TTC549 (cell line): ENCODE results near the gene MPC1.
"Not testable (repeated sequence)": the region's sequence is repeated elsewhere in the genome, so short reads cannot be mapped to it uniquely, and the experiment has no call there.

Source experiments
- FAIRE-seq: peaks from 2 replicates; lab custom pipeline; 2012; peaks lifted over from hg19 to GRCh38; lab: Jason Lieb, UNC

Gene MPC1

DNA sequence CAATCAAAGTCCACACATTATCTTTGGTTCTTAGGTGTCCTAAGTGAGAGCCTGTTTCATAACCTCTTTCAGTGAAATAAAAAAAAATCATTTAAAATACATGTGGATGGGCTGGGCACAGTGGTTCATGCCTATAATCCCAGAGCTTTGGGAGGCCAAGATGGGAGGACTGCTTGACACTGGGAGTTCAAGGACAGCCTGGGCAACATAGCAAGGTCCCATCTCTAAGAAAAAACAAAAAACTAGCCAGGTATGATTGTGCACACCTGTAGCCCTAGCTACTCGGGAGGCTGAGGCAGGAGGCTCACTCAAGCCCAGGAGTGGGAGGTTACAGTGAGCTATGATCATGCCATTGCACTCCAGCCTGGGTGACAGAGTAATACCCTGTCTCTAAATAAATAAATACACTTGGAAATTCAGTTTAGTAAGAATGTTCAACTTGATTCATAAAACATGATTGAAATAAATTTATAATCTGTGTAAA lies 3.6 kb downstream of the MPC1 start:
- FAIRE-seq, result no peak

DNA sequence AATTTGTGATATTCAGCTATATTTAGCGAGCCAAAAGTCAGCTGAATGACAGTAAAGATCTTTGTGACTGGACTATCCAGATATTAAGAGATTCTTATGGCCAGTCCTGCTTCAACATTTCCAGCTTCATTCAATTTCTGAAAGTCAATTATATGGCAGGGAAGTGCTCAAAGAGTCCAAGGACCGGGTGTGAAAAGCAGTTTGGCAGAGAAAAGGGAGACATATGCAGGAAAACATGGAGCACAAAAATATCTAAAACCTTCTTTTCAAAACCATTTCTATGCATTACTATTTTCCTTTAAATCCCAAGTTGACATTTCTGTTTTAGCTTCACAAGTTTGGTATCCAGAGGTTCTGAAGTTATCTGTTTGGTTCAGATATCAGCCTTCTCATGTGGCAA lies 5.0 kb downstream of the MPC1 start:
- FAIRE-seq, result no peak

DNA sequence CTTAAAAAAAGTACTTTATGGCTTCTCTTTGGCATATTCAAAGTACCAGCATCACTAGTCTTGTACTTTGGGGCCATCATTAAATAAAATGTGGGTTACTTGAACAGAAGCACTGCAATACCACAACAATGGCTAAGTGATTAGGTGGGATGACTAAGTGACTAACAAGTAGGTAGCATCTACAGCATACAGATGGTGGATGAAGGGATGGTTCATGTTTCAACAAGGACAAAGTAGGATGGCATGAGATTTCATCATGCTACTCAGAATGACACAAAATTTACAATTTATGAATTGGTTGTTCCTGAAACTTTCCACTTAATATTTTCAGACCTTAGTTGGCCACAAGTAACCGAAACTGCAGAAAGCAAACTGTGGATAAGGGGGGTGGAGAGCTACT lies 7.7 kb downstream of the MPC1 start:
- FAIRE-seq, result no peak

DNA sequence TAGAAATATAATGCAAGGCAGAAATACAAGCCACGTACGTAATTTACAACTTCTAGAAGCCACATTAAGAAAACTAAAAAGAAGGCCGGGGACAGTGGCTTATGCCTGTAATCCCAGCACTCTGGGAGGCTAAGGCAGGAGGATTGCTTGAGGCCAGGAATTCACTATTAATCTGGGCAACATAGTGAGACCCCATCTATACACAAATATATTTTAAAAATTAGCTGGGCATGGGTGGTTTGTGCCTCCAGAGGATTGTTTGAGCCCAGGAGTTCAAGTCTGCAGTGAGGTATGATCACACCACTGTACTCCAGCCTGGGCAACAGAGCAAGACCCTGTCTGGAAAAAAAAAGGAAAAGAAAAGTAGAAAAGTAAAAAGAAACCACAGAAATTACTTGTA lies 12.3 kb downstream of the MPC1 start:
- no peak for FAIRE-seq

DNA sequence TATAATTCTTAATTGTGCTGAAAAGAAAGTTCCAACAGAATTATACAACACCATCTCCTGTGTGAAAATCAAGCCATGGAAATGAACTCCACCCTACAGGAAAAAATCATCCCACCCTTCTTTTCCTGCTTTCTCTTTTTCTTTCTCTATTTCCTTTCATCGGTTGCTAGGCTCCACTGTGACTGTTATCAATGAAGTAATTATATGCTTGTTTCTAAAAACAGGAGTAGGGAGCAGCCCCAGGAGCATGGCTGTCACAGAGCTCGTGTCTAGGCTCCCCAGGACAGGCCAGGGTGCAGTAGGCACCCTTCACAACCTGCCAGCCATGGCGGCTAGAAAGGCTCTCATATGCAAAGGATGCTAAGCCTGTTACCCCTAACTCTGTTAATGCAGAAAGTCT lies 13.0 kb downstream of the MPC1 start:
- no peak for FAIRE-seq

DNA sequence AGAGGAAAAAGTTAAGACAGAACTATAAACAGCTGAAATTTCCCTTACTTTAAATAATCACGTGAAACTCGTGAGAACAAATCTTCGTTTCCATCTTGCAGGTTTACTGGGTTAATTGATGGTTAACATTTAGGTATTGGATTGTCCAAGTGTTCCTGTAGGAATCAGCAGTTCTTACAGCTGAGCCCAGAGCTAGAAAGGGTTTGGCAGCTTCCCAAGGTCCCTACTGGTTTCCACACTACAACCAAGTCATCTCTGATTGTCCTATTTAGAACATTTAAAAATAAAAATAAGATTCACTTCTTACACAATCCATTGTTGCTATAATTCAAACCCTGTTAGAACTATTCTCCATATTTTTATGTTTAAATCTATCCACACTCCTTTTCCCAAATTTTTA lies 15.8 kb downstream of the MPC1 start:
- FAIRE-seq, result no peak

DNA sequence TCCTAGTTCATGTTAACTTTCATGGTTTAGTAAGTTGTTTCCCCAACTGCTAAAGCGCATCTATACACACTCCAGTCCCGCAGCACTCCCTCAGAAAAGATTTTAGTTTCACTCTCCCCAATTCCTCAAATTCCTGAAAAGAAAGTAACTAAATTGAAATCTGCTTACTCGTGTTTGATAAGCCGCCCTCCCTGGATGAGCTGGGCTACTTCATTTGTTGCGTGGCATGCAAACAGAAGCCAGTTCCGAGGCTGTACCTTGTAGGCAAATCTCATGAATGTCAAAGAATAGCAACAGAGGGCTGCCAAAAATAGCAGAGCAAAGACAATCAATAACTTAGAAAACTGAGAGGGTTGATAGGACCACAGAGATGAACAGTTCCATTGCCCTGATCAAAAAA lies 16.9 kb downstream of the MPC1 start:
- no peak for FAIRE-seq

DNA sequence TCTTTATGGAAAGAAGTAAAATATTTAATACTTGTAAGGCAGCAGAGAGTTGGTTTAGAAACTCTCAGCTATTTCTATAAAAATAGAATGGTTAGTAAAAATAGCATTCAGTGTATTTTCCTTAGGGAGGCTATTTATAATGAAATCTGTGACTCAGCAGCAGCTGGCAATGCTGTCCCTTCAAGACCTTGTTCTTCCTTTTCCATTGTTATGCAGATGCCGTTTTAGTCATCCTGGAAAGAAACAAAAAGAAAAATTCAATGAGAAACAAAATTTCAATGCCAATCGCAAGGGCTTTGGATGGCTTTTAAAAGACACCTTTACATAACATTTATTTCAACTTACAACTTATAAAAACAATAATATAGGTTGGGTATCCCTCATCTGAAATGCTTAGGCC lies 17.5 kb downstream of the MPC1 start:
- FAIRE-seq, result no peak

DNA sequence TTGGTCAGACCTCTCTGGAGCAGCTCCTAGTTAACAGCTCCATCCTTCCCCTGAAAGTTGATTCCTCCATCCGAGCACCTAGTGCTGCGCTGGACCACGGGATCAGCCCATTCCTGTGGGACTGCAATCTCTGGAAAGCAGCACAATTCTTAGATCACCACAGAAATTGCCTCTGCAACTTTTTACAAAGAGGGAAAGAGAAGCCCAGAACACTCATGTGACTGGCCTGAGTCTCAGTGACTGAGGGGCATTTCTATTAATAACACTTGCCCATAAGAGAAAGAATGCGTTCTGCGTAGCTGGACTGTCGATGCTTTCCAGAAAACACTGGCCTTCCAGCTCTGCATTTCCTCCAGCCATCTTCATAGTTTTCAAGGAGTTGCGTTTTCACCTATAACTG lies 18.3 kb downstream of the MPC1 start:
- FAIRE-seq, result no peak

DNA sequence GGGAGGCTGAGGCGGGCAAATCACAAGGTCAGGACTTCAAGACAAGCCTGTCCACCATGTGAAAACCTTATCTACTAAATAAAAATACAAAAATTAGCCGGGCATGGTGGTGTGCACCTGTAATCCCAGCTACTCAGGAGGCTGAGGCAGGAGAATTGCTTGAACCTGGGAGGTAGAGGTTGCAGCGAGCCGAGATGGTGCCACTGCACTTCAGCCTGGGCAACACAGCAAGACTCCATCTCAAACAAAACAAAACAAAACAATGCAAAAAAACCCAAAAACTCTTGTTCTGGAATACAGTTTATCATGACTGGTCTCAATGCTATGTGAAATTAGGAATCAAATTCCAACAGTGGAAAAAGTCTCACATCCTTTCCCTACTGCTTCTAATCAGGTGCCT lies 20.3 kb downstream of the MPC1 start:
- not testable (repeated sequence) for FAIRE-seq

DNA sequence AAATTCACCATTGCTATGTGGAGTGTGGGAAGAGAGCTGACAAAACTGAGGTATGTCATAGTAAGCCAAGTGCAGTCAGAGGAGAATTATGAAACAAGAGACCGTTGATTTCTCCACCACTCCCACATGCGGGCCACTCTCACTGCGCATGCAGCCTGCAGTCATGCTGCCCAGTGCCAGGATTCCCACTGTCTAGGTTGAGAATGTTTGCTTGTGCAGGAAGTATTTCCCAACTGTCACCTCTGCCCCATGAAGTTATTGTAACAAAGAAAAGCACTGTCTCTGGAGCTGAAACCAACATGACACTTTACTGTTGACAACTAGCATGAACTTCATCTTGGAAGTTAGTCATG lies 21.7 kb downstream of the MPC1 start:
- no peak for FAIRE-seq

DNA sequence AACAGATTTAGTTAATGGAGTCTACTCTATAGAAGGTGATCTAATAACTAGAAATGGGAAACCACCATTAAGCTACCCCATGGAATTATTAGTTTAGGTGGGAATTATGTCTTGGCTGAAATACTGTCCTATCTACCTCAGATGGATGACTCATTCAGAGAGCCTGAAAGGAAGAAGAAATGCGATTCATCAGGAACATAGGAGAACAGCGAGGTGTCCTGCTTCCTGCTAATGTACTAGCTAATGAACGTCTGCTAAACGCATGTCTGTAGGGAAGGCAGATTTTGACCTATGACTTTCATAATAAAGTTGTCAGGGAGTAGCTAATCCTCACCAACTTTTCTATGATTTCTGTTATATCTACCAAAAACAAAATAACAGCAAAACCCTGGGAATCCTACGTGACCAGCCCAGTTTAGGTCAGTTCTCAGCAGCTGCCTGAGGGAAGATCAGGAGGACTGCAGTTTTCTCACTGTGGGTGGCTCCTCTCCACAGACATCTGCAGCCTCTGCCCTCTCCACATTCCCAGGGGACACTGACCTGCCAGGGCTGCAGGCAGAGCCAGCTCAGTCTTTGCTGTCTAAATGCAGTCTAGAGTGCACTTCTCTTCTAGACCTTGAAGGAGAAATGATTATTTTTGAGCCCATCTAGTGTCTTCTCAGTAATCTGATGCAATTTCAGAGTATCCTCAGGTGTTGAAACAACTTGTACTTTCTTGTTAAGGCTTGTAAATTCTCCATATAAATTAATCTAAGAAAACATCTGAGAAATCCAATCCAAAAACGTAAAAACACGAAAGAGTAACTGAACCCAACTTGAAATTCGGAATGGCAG lies 22.3 kb downstream of the MPC1 start:
- FAIRE-seq, result no peak

DNA sequence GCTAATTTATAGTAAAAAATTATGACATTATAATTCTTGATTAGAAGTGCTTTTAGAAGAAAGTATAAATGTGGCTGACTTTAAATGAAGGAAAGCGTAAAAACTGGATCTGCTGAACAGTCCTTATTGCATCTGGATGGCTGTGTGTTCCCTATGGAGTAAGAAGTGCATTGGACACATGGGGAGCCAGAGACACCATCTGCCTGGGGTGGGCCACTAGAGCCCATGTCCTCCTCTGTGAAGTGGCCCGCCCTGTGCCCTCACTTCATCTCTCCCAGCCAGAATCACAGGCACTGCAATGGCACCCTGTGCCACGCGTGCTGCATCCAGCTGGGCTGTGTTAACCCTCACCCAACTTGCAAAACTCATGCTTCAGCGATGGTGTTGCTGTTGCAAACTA lies 27.2 kb downstream of the MPC1 start:
- no peak for FAIRE-seq

DNA sequence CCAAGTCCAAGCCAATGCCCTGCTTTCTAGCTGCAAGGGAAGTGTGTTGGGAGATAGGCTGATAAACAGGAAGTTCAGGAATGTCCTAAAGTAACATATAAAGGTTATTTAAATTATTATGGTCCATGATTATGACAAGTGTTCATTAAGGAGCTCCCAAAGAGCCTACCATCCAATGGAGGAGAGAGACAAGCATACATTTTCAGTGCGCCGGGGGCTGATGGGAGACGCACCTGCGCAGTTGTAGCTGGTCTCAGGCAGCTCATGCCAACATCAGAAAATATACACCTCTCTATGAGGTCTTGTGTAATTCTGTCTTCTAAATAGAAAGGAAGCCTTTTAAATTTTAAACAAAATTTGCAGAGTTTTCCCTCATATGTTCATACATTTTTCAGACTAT lies 27.8 kb downstream of the MPC1 start:
- FAIRE-seq, result no peak

DNA sequence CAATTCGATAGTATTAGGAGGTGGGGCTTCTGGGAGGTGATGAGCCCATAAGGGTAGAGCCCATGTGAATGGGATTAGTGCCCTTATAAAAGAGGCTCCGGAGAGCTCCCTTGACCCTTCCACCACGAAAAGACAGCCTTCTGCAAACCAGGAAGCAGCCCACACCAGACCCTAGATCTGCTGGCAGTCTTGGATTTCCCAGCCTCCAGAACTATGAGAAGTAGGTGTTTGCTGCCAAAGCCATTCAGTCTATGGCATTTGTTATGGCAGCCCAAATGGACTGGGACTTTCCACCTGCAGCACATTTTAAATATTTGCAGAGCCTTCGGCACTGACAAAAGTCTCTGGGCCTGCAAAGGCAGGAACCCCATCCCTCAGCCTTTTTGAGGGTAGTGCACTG lies 28.6 kb downstream of the MPC1 start:
- FAIRE-seq, result no peak

DNA sequence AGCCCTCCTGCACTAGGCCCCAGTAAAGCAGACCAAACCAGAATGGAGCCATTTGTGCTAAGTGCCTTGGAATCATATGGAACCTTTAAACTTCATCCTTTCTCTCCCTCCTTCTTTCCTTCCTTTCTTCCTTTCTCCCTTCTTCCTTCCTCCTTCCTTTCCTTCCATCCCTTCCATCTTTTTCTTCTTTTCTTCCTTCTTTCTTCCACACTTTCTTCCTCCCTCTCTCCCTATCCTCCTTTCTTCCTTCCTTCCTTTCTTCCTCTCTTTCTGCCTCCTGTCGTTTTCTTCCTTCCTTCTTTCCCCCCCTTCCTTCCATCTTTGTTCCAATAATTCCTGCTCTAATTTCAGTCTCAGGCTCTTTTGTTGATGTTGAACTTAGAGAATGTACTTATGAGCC lies 29.2 kb downstream of the MPC1 start:
- FAIRE-seq, result no peak

DNA sequence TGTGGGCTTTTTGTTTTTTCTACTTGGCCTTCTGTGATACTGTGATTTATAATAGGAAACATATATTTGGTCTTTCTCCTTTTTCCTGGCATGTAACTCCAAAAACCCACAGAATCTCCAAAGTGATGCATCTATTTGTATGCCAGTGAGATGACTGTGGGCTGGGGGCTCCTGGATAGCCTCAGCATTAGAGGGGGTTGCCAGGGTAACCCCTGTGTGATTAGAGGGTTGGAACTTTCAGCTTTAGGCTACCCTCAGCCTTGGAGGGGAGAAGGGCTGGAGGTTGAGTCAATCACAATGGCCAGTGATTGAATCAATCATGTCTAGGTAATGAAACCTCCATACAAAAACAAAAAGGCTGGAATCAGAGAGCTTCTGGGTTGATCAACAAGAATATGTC lies 29.8 kb downstream of the MPC1 start:
- FAIRE-seq, result no peak

DNA sequence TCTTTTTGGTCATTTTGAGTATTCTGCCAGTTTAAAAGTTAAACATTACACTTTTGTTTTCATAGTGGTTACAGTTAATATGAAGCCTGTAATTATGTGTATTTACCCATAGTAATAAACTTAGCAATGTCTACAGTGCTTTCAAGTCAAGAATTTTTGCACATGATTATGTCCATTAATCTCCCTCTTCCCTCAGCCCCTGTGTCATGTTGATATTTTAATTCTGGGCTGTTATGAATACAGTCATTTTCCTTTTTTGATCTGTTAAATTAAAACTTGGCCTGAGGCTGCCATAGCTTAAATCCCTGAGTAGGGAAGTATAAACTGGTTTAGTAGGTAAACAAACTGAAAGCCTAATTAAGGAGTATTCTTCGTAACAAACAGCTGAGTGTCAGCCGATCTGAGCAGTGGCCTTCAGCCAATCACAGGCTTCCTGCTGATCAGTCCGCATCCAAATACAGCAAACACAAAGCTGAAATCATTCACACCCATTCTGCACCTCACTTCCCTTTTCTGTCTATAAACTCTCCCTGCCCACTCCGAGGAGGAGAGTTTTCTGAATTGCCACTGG lies 30.9 kb downstream of the MPC1 start:
- FAIRE-seq, result no peak

DNA sequence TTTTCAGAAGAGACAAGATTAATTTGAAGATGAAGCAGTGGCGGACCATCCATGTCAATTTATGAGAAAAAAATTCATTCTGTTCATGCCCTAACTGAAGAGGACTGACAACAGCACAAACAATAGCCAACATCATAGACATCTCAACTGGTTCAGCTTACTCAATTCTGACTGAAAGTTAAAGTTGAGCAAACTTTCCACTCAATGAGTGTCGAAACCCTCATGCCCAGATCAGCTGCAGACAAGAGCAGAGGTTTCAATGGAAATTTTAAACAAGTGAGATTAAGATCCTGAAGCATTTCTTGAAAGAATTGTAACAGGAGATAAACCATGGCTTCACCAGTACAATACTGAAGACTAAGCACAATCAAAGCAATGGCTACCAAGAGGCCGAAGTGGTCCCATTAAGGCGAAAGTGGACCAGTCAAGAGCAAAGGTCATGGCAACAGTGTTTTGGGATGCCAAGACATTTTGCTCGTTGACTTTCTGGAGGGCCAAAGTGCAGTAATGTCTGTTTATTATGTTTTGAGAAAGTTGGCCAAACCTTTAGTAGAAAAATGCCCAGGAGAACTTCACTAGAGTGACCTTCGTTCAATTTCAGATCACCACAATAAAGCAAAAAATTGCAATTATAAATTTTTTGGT lies 34.3 kb downstream of the MPC1 start:
- FAIRE-seq, result no peak

DNA sequence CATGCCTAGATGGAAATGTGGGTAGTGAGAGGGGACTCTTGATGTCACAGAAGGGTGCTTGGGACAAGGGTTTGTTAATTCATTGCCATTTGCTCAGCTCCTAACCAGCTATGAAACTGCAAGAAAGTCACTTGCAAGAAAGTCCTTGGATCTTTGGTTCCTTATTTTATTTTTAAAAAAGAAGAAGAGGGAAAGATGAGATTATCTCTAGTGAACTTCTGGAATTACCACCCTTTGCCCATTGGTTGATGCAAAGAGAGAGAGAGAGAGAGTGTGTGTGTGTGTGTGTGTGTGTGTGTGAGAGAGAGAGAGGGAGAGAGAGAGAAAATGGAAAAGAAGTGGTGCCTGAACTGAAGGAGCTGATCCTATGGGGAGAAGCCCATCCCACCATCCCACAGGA lies 35.8 kb downstream of the MPC1 start:
- no peak for FAIRE-seq

DNA sequence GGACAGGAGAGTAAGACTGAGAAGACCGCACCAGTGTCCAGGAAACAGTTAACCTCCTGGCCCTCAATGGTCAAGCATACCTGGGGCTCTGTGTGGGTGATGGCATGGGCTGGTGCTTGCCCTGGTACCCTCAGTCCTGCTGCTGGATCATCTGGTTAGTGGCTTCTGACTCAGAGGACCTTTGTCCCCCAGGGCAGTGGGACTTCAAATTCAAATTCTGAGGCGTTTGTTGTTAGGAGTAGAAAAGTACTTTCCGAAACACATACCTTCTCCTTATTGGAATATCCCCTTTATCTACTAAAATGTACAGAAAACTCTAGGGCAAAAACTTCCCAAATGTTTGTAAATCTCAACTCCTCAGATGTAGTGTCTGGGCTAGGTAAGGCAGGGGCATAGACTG lies 36.3 kb downstream of the MPC1 start:
- no peak for FAIRE-seq

DNA sequence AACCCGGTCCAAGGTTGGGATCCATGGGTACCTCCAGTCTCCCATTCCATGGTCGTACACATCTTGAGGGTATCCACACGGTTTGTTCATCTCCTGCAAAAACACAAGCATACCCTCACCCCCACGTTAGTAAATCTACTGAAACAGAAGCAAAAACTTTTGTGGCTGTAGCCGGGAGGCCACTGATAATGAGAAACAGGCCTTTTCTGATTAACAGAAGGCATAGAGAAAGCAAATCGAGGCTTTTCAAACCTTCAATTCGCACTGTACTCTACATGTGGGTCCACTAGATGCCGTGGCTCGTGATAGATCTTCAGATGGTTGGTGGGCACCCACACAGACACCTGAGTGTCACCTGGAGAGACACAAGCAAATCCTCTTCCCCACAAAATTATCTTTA lies 37.1 kb downstream of the MPC1 start:
- not testable (repeated sequence) for FAIRE-seq

DNA sequence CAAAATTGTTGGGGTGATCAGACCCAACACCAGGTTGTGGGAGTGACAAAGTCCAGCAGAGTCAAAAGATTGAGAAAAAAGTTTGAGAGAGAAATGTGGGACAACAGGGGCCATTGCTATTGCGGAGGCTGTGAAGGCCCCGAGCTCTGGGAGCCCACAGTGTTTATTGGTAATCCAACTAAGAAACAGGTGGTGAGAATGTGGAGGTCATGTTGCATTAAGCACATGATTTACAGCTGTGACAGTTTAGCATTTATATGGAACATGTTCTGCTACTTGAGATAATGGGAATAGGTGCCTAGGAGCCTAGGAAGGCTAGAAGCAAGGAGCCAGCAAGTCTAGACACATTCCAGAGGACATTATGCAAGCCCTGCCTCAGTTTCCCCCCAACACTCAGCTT lies 37.8 kb downstream of the MPC1 start:
- not testable (repeated sequence) for FAIRE-seq

DNA sequence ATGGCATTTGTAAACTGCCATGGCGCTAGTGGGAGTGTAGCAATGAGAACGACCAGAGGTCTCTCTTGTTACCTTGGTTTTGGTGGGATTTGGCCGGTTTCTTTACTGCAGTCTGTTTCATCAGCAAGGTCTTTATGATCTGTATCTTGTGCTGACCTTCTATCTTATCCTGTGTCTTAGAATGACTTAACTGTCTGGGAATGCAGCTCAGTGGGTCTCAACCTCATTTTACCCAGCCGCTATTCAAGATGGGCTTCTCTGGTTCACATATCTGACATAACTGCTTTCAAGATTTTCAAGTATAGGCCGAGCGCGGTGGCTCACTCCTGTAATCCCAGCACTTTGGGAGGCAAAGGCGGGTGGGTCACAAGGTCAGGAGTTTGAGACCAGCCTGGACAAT lies 38.5 kb downstream of the MPC1 start:
- FAIRE-seq, result no peak
